AG04449 (cell line): ENCODE measurements around the gene GPBP1L1.

Experiments
- CTCF ChIA-PET: fragments of 350-600 bp; formaldehyde crosslinking; extraction: SDS; loops from one replicate; lab custom pipeline; 2021; ENCODE audit warnings: antibody characterized with exemption; lab: Yijun Ruan, JAX
- POLR2A ChIA-PET: fragments of 400-600, 350-600 bp; formaldehyde crosslinking; extraction: SDS; loops from one replicate; lab custom pipeline; 2020; ENCODE audit warnings: antibody characterized with exemption, inconsistent platforms; lab: Yijun Ruan, JAX
- DNase-seq: peaks from one replicate; pipeline ENCODE4 v3.0.0-alpha.2; 2010; ENCODE audit warnings: low read depth, low spot score
- H3K4me3 ChIP-seq: 2 replicates; pipeline ENCODE4 v1.5.1; 2011; ENCODE audit warnings: low read depth, mild to moderate bottlenecking, control low read depth, low read length
- TF ChIP-seq, protein P1 (sequence below): IDR thresholded peaks from one replicate; pipeline ENCODE4 v1.5.1; 2011; ENCODE audit warnings: mild to moderate bottlenecking, moderate library complexity, low read length, control low read depth, inconsistent platforms; ENCODE audit not compliant: insufficient read depth; ENCODE audit errors: missing control alignments

Gene GPBP1L1

DNA sequence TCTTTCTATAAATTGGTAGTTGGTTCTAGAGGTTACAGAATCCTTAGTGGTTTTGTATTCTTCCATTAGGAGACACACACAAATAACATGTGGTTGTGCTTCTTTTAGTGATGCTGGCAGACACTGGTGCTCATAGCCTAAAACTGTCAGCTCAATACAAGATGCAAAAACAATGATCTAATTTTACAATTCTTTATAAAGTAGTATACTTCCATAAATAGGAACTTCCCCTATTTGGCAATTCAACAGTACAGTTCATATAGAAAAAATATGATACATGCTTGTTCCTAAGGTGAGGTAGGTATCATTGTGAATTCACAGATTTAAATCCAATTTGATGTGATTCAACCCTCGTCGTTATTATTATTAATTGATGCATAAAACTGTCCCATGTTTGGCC lies 41.7 kb downstream of the GPBP1L1 start:
- no peak overlapping the region for H3K4me3 ChIP-seq
- TF ChIP-seq, protein P1, sequence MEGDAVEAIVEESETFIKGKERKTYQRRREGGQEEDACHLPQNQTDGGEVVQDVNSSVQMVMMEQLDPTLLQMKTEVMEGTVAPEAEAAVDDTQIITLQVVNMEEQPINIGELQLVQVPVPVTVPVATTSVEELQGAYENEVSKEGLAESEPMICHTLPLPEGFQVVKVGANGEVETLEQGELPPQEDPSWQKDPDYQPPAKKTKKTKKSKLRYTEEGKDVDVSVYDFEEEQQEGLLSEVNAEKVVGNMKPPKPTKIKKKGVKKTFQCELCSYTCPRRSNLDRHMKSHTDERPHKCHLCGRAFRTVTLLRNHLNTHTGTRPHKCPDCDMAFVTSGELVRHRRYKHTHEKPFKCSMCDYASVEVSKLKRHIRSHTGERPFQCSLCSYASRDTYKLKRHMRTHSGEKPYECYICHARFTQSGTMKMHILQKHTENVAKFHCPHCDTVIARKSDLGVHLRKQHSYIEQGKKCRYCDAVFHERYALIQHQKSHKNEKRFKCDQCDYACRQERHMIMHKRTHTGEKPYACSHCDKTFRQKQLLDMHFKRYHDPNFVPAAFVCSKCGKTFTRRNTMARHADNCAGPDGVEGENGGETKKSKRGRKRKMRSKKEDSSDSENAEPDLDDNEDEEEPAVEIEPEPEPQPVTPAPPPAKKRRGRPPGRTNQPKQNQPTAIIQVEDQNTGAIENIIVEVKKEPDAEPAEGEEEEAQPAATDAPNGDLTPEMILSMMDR, result no peak
- no peak for DNase-seq
- ChIA-PET POLR2A (no interaction called here), CTCF (interaction anchor here (0.8 to 1.2 kb wide), 2 partner anchors 29 to 234 kb away, joined by 3 read pairs; no protein-coding TSS in a partner anchor)

DNA sequence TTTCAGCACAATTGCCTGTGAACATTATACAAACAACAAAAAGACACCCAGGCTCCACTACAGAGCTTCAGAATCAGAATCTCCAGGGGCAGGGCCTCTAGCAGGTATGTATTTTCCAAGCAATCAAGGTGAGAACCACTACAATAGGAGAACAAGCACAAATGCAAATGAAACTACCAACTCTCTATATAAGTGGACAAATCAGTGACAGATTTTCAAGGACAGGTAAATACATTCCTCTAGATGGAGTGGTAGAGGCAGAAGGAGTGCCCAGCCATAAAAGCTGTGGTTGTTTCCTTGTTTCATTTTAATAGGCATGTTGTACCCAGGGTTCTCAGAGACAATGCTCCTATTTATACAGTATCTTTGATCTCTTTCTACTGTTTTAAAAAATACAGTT lies 42.4 kb downstream of the GPBP1L1 start:
- CTCF ChIA-PET, result interaction anchor here (1.2 to 1.3 kb wide), 2 partner anchors 30 to 580 kb away, joined by 3 to 4 read pairs; no protein-coding TSS in a partner anchor
- no peak overlapping the region for H3K4me3 ChIP-seq
- POLR2A ChIA-PET, result no interaction called here
- TF ChIP-seq, protein P1, result no peak
- DNase-seq, result no peak

DNA sequence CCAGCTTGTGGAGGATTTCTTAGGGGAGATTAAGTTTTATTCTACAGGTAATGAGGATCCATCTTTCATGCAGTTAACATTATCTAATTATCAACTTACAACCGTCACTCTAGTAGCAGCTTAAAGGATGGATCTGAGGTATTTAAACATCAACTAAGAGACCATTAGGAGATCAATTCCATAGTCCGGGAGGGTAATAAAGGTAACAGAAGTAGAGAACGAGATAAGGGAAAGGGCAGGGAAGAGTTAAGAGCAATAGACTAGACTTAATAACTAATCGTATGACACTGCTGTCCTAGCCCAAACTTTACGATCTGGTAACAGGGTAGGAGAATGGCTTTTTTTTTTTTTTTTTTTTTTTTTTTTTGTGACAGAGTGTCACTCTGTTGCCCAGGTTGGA lies 43.0 kb downstream of the GPBP1L1 start:
- TF ChIP-seq, protein P1, result no peak
- H3K4me3 ChIP-seq, result no peak overlapping the region
- no peak for DNase-seq
- CTCF ChIA-PET, result interaction anchor here (1.1 to 1.3 kb wide), 3 partner anchors 8 to 581 kb away, joined by 3 to 4 read pairs (median 3); no protein-coding TSS in a partner anchor
- POLR2A ChIA-PET, result no interaction called here

DNA sequence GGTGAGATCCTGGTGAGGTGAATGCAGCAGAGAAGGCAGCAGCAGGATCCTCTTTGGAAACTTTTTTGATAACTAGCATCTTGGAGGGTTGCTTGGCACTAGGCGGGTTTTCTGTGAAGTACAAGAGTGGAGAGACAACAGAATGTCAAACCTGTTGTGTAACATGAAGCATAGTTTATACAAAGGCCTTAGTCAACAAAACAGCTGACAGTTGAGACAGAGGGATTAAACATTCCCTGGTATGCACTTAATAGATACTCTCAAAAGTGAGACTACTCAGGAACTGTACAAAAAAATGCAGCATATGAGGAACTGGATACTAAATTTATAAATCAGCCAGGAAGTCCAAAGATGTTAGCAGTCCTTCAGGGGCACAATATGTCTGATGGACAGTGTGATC lies 46.0 kb downstream of the GPBP1L1 start:
- TF ChIP-seq, protein P1, result no peak

DNA sequence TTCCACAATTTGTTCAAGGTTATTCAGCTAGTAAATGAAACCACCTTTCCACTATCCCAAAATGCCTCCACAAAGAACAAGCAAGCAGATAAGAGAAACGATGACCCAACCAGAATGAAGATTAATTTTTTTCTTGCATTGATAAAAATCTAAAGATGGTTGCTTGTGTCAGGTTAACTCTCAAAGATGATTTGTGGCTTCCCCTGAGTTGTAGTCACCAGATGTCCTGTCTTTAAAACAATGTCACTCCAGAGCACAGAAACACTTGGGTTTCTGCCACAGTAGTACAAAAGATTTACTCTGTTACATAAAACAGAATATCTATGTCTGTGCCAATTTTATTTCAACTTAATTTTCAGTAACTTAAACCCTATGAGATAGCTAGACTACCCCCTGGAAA lies 51.1 kb downstream of the GPBP1L1 start:
- H3K4me3 ChIP-seq, result no peak overlapping the region
- CTCF ChIA-PET, result interaction anchor here (1.3 kb wide), 1 partner anchor 8 kb away, joined by 3 read pairs; no protein-coding TSS in a partner anchor
- DNase-seq, result no peak
- POLR2A ChIA-PET, result no interaction called here
- TF ChIP-seq, protein P1, result no peak

More for the DNA sequence above, 46.0 kb downstream of the GPBP1L1 start:
- no peak overlapping the region for H3K4me3 ChIP-seq
- CTCF ChIA-PET, result no interaction called here
- no peak for DNase-seq
- POLR2A ChIA-PET, result no interaction called here

DNA sequence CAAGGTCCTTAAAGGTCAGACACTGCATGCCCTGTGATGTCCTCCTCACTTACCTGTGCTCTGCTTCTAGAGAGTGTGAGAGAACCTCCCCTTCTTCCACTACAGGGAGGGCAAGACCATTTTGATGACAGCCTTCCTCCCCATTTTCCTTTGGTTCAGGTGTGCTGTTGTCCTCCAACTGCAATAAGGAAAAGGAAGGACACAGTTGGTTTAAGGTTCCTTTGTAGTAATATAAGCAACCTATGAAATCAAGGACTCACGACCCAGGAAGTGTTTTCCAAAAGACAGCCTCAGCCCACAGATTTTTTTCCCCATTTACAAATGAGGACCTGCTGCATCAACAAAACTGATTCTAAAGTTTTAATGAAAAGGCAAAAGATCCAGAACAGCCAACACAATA lies 55.9 kb downstream of the GPBP1L1 start:
- ChIA-PET CTCF (no interaction called here), POLR2A (no interaction called here)
- TF ChIP-seq, protein P1, result no peak
- no peak overlapping the region for H3K4me3 ChIP-seq
- DNase-seq, result no peak
